Measurements from ENCODE around the gene DGKD. TPM values are rescaled to one million over a fixed set of nuclear protein-coding genes. Genes with fewer than 3 reads are reported as not detected.
A peak's percentile ranks its signal among the peaks of the same experiment; 100 is the strongest.

Gene DGKD
- total RNA-seq, 1 donor from 2014 or later: 69.3 TPM

DNA sequence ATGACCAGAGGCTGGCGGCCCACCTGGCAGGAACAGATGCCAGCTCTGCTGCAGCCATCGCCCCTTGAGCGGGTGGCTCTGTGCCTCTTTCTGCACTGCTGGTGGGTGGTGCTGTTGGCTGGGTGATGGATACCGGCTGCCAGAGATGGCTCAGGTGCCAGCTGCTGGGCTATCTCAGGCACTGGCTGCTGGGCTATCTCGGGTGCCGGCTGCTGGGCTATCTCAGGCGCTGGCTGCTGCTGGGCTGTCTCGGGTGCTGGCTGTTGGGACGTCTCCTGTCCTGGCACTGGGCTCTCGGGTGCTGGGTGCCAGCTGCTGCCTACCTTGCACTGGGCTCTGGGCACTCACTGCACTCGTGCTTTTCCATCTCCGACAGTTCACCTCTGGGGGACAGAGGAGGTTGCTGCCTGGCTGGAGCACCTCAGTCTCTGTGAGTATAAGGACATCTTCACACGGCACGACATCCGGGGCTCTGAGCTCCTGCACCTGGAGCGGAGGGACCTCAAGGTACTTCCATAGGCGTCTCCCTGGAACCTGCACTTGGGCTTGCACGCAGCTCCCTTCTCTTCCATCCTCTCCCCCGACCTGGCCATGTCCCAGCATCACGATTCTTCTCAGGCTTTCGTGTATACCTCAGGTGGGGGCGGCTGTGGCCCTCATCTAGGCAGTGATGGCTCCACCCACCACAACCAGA lies 113.9 kb downstream of the DGKD start:
- TF ChIP-seq, protein P1, sequence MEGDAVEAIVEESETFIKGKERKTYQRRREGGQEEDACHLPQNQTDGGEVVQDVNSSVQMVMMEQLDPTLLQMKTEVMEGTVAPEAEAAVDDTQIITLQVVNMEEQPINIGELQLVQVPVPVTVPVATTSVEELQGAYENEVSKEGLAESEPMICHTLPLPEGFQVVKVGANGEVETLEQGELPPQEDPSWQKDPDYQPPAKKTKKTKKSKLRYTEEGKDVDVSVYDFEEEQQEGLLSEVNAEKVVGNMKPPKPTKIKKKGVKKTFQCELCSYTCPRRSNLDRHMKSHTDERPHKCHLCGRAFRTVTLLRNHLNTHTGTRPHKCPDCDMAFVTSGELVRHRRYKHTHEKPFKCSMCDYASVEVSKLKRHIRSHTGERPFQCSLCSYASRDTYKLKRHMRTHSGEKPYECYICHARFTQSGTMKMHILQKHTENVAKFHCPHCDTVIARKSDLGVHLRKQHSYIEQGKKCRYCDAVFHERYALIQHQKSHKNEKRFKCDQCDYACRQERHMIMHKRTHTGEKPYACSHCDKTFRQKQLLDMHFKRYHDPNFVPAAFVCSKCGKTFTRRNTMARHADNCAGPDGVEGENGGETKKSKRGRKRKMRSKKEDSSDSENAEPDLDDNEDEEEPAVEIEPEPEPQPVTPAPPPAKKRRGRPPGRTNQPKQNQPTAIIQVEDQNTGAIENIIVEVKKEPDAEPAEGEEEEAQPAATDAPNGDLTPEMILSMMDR (IDR thresholded peaks at IDR 0.05): no peak
- H3K27me3 ChIP-seq (ENCODE audit: low read depth): no peaks in the 10 kb centered on the region
- H3K4me3 ChIP-seq: no peak overlapping the region
- no peaks in the 10 kb centered on the region for H3K9me3 ChIP-seq
- H3K4me1 ChIP-seq: peaks cover 7% of the 10 kb centered on the region
- intact Hi-C loops (cut with DNase I): no loop called here
- H3K36me3 ChIP-seq: peaks cover 61% of the 10 kb centered on the region
- H3K27ac ChIP-seq: no peak overlapping the region
- no peak for DNase-seq
- no peak for ATAC-seq

DNA sequence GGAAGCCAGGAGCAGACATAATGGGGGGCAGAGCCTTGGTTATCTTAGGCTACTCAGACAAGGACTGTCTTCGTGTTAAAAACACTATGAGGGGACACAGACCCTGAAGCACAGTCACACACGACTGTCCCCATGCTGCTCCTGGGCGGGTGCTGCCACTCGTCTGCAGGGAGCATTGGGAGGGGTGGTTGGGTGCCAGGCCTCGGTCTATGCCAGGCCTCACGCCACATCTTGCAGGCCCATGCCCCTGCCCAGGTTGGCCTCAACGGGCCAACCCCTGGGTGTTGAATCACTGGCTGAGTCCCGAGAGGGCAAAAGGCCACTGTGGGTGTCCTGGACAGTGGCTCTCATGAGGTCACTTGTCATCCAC lies 114.4 kb downstream of the DGKD start:
- H3K27ac ChIP-seq: no peak overlapping the region
- TF ChIP-seq, protein P1 (IDR thresholded peaks at IDR 0.05): no peak
- DNase-seq (no peak), ATAC-seq (no peak)
- intact Hi-C loops (cut with DNase I): no loop called here
- H3K9me3 ChIP-seq: no peaks in the 10 kb centered on the region
- H3K4me1 ChIP-seq: peaks cover 7% of the 10 kb centered on the region
- no peak overlapping the region for H3K4me3 ChIP-seq
- peaks cover 59% of the 10 kb centered on the region for H3K36me3 ChIP-seq
- no peaks in the 10 kb centered on the region for H3K27me3 ChIP-seq (ENCODE audit: low read depth)

GRCh38 chr2:233469261-233470010 lies 115.1 kb downstream of the DGKD start:
- no peak overlapping the region for H3K4me3 ChIP-seq
- no peaks in the 10 kb centered on the region for H3K9me3 ChIP-seq
- ATAC-seq (peak in 1 of 2 donors; percentile 13), DNase-seq (no peak)
- H3K4me1 ChIP-seq: peaks cover 7% of the 10 kb centered on the region
- TF ChIP-seq, protein P1 (IDR thresholded peaks at IDR 0.05): no peak
- H3K36me3 ChIP-seq: peaks cover 52% of the 10 kb centered on the region
- H3K27ac ChIP-seq: peak overlapping the region; percentile 49
- no peaks in the 10 kb centered on the region for H3K27me3 ChIP-seq (ENCODE audit: low read depth)
- intact Hi-C loops (cut with DNase I): no loop called here

GRCh38 chr2:233470011-233470687 lies 115.9 kb downstream of the DGKD start:
- Histone ChIP-seq H3K27ac (peak overlapping the region; percentile 49), H3K4me3 (no peak overlapping the region), H3K9me3 (no peaks in the 10 kb centered on the region), H3K36me3 (peaks cover 47% of the 10 kb centered on the region), H3K27me3 (ENCODE audit: low read depth) (no peaks in the 10 kb centered on the region), H3K4me1 (peaks cover 7% of the 10 kb centered on the region)
- ATAC-seq (peak; percentile 28 to 63), DNase-seq (no peak)
- intact Hi-C loops (cut with DNase I): no loop called here
- TF ChIP-seq, protein P1 (IDR thresholded peaks at IDR 0.05): no peak

DNA sequence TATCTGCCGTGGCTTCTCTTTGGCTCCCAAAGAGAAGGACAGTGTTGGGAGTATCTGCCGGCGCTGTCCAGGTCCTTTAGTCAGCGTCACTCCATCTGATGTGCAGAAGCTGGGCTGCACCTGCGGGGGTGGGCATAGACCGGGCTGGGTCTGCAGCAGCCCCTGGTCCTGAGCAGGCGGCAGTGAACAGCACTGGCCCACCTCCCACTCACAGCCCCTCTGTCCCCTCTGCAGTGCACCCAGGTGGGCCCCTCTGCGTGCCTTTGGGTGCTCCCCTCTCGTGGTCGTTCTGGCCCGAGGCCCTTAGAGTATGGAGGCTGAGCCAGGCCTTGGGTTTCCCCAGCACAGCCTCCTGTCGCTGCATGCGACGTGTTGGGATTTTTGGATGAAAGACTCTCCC lies 116.5 kb downstream of the DGKD start:
- Histone ChIP-seq H3K27ac (peak overlapping the region; percentile 49), H3K4me3 (no peak overlapping the region), H3K27me3 (ENCODE audit: low read depth) (no peaks in the 10 kb centered on the region), H3K4me1 (peaks cover 7% of the 10 kb centered on the region), H3K36me3 (peaks cover 51% of the 10 kb centered on the region), H3K9me3 (no peaks in the 10 kb centered on the region)
- ATAC-seq: no peak
- TF ChIP-seq, protein P1 (IDR thresholded peaks at IDR 0.05): no peak
- intact Hi-C loops (cut with DNase I): no loop called here
- no peak for DNase-seq

All from lower lobe of right lung (tissue), 2 donors.